ENCODE data around the gene FCER2.

DNA sequence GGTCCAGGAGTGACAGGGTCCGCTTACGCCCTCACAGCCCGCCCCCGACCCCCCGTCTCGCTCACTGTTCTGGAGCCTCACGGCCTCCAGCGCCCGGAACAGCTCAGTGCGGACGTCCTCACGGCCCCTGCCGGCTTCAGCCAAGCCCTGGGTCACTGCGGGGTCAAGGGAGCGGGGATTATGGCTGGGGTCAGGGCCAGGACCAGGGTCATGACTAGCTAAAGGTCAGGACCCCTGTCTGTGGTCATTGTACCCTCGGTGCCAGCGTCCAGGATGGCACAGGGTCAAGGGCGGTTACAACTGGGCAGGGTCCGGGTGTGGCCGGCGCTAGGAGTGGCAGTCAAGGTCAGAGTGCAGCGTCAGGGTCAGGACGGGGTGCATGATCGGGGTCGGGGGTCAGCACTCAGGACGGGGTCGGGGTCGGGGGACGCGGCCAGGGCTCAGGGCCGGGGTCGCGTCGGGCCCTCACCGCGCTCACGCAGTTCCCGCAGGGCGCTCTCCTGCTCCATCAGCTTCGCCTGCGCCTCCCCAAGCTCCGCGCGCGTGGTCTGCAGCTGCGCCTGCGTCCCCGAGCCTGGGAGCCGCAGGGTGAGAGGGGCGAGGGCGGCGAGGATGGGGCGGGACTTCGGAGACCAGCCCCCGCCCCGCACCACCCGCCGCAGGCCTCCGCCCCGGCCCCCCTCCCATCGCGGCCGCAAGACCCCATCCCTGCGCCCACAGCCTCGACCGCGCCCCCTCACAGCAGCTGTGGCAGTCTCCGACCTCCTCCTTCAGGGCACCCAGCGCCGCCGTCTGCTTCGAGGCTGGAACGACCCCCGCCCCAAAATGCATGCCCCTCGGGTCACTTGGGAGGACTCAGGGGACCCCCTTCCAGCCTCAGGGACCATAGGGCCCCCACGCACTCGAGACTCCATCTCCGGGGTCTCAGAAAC is 28.6 kb upstream of the FCER2 start:
- TF ChIP-seq, protein P1, sequence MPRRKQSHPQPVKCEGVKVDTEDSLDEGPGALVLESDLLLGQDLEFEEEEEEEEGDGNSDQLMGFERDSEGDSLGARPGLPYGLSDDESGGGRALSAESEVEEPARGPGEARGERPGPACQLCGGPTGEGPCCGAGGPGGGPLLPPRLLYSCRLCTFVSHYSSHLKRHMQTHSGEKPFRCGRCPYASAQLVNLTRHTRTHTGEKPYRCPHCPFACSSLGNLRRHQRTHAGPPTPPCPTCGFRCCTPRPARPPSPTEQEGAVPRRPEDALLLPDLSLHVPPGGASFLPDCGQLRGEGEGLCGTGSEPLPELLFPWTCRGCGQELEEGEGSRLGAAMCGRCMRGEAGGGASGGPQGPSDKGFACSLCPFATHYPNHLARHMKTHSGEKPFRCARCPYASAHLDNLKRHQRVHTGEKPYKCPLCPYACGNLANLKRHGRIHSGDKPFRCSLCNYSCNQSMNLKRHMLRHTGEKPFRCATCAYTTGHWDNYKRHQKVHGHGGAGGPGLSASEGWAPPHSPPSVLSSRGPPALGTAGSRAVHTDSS (CRISPR knock-in tag; conservative IDR thresholded peaks at IDR 0.05) = no peak
- no peak for TF ChIP-seq POLR2AphosphoS5 (IDR thresholded peaks at IDR 0.05; ENCODE audit: low read depth, low read length)
- TF ChIP-seq, protein P2, sequence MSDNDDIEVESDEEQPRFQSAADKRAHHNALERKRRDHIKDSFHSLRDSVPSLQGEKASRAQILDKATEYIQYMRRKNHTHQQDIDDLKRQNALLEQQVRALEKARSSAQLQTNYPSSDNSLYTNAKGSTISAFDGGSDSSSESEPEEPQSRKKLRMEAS (IDR thresholded peaks at IDR 0.05) = no peak
- TF ChIP-seq FOXK2 (IDR thresholded peaks at IDR 0.05) = no peak
- TF ChIP-seq, protein P3, sequence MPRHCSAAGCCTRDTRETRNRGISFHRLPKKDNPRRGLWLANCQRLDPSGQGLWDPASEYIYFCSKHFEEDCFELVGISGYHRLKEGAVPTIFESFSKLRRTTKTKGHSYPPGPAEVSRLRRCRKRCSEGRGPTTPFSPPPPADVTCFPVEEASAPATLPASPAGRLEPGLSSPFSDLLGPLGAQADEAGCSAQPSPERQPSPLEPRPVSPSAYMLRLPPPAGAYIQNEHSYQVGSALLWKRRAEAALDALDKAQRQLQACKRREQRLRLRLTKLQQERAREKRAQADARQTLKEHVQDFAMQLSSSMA (CRISPR knock-in tag; IDR thresholded peaks at IDR 0.05) = no peak
